ENCODE measurements around the gene SOX5. TPM values are rescaled to one million over a fixed set of nuclear protein-coding genes. Genes with fewer than 3 reads are reported as not detected.

SOX5 gene
- total and polyA plus RNA-seq, 8 donors: 10.0 to 39.9 (median 33.0) TPM

DNA sequence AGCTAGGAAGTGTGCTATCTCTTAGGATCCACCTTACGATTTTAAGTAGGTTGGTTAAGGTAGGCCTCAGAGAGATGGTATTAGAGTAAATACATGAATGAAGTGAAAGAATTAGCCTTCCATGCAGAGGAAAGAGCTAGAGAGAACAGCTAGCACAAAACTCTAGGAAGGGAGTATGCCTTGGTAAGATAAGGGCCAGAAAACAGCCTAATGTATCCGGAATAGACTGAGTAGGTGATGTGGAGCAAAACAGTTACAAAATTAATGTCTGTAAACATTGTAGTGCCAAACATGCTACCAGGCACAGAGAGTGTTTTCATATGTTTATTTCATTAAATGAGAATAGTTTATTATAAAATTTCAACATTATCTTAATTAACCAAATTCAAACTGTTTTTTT lies 315.1 kb downstream of the SOX5 start:
- Histone ChIP-seq H3K9me3 (no peaks in the 10 kb centered on the region), H3K4me3 (no peak overlapping the region), H3K27me3 (no peaks in the 10 kb centered on the region), H3K4me1 (no peaks in the 10 kb centered on the region), H3K36me3 (no peaks in the 10 kb centered on the region), H3K27ac (no peak overlapping the region)
- TF ChIP-seq, protein P1, sequence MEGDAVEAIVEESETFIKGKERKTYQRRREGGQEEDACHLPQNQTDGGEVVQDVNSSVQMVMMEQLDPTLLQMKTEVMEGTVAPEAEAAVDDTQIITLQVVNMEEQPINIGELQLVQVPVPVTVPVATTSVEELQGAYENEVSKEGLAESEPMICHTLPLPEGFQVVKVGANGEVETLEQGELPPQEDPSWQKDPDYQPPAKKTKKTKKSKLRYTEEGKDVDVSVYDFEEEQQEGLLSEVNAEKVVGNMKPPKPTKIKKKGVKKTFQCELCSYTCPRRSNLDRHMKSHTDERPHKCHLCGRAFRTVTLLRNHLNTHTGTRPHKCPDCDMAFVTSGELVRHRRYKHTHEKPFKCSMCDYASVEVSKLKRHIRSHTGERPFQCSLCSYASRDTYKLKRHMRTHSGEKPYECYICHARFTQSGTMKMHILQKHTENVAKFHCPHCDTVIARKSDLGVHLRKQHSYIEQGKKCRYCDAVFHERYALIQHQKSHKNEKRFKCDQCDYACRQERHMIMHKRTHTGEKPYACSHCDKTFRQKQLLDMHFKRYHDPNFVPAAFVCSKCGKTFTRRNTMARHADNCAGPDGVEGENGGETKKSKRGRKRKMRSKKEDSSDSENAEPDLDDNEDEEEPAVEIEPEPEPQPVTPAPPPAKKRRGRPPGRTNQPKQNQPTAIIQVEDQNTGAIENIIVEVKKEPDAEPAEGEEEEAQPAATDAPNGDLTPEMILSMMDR (IDR thresholded peaks at IDR 0.05): no peak
- intact Hi-C loops (cut with DNase I): no loop called here
- DNase-seq (no peak), ATAC-seq (no peak)

DNA sequence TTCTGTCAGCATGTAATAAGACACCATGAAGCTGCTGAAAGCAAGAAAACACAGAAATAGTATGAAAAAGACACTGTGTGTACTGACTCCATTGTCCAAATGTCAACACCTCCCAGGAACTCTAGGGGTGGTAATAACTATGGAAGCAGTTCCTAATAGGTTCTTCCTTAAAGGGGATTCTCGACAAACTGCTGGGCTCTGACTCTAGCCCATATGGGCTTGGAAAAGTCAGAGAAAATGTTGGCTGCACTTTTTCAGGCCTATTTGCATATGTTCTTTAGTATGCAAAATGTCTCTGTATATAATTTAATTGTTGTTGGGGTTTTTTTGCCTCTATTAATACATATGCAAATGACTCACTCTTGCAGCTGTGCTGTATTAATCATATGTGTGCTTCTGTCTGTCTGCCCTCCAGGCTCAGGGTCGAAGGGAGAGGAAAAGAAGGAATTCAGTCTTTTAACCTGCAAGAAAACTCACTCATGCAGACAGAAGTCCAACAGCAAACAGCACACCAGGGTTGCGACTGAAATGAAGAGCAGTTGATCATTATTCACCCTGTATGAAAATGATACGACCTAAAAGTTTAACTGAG lies 317.6 kb downstream of the SOX5 start:
- Histone ChIP-seq H3K4me1 (no peaks in the 10 kb centered on the region), H3K4me3 (no peak overlapping the region), H3K27ac (no peak overlapping the region), H3K9me3 (no peaks in the 10 kb centered on the region), H3K36me3 (no peaks in the 10 kb centered on the region), H3K27me3 (no peaks in the 10 kb centered on the region)
- ATAC-seq (no peak), DNase-seq (no peak)
- TF ChIP-seq, protein P1 (IDR thresholded peaks at IDR 0.05): no peak
- intact Hi-C loops (cut with DNase I): no loop called here

DNA sequence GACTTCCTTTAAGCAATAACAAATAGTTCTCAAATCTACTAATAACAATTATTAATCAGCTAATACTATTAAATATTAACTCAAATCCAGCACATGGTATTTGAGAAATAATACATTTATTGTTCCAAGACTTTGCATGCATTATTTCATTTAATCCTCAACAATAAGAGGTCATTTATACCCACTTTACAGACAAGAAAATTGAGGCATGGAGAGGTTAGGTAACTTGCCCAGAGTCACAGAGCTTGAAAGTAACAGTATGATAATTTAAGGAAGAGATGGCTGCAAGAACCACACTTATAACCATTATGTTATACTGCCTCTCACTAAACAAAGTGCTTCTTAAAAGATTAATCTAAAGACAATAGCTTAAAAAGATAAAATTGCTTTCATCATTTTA lies 318.9 kb downstream of the SOX5 start:
- intact Hi-C loops (cut with DNase I): no loop called here
- no peaks in the 10 kb centered on the region for H3K9me3 ChIP-seq

DNA sequence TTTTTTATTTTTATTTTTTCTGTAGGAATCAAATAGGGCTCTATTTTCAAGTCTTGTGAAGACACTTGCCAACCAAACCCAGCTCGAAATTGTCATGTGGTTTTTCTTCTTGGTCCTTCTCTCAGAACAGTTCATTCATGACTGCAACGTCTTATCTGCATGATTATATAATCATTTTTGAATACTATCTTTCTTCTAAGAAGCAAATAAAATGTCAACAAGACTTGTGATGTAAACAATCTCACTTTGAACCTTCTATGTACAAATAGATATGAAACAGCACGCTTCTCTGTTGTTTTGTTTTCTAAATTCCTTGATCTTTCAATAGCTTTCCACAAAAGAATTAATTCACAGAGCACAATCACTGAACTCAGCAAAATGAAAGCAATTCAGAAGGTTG lies 320.7 kb downstream of the SOX5 start:
- no peaks in the 10 kb centered on the region for H3K27me3 ChIP-seq
- intact Hi-C loops (cut with DNase I): no loop called here
- H3K9me3 ChIP-seq: no peaks in the 10 kb centered on the region
- ATAC-seq: no peak
- H3K27ac ChIP-seq: no peak overlapping the region
- no peak overlapping the region for H3K4me3 ChIP-seq
- no peaks in the 10 kb centered on the region for H3K36me3 ChIP-seq
- peak in 1 of 4 donors; percentile 16 for DNase-seq
- TF ChIP-seq, protein P1 (IDR thresholded peaks at IDR 0.05): no peak
- H3K4me1 ChIP-seq: no peaks in the 10 kb centered on the region

More for the DNA sequence above, 318.9 kb downstream of the SOX5 start:
- H3K36me3 ChIP-seq: no peaks in the 10 kb centered on the region
- ATAC-seq (no peak), DNase-seq (no peak)
- no peaks in the 10 kb centered on the region for H3K4me1 ChIP-seq
- no peak overlapping the region for H3K4me3 ChIP-seq
- H3K27me3 ChIP-seq: no peaks in the 10 kb centered on the region
- TF ChIP-seq, protein P1 (IDR thresholded peaks at IDR 0.05): no peak
- H3K27ac ChIP-seq: no peak overlapping the region

DNA sequence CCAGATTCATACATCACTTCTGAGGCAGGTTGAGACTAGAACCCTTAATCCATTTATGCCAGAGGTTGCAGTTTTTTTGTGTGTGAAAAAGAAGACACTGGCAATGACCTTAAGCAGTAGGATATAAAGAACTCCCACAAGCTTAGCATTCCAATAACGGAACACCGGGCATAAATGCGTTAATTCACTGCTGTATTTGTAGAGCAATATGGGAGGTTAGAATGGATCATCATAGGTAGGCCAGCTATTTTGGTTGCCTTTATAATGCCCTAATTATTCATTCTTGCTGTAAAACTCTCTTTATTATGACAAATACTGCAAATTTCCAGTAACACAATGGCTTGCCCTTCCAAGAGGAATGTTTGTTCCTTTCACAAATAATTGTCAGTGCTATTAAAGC lies 322.7 kb downstream of the SOX5 start:
- intact Hi-C loops (cut with DNase I): no loop called here
- DNase-seq (no peak), ATAC-seq (no peak)
- H3K27me3 ChIP-seq: no peaks in the 10 kb centered on the region
- no peaks in the 10 kb centered on the region for H3K36me3 ChIP-seq
- TF ChIP-seq, protein P1 (IDR thresholded peaks at IDR 0.05): no peak
- no peak overlapping the region for H3K27ac ChIP-seq
- no peaks in the 10 kb centered on the region for H3K9me3 ChIP-seq
- H3K4me1 ChIP-seq: no peaks in the 10 kb centered on the region
- H3K4me3 ChIP-seq: no peak overlapping the region

Measured in left lung (tissue), 10 donors.